OCI-LY7 (cell line): ENCODE results near the gene NAA50.

Source experiments
- CTCF ChIP-seq: fragments of 200-600 bp; sonication (generic); conservative IDR thresholded peaks from 2 replicates; pipeline ENCODE4 v1.5.1; 2014; ENCODE audit warnings: mild to moderate bottlenecking, antibody characterized with exemption, low read length, moderate library complexity, mixed read lengths
- EZH2phosphoT487 ChIP-seq: fragments of 200-600 bp; sonication (generic); IDR thresholded peaks from 2 replicates; pipeline ENCODE4 v1.6.1; 2018; ENCODE audit warnings: low read depth, borderline replicate concordance, mild to moderate bottlenecking, mixed run types, antibody characterized with exemption, low read length, moderate library complexity, mixed read lengths

- TF ChIP-seq CTCF (no peak), EZH2phosphoT487 (no peak)
Observed at GRCh38 chr3:113717308-113717707, 28.7 kb downstream of the NAA50 start.
